Retinal pigment epithelial cell (primary cell): Measurements from ENCODE around the gene FGB.

Experiments used
- DNase-seq: peaks from one replicate; pipeline ENCODE4 v3.0.0-alpha.2; 2010; ENCODE audit warnings: low read depth
- H3K4me3 ChIP-seq: 2 replicates; pipeline ENCODE4 v1.5.1; 2011; ENCODE audit warnings: mild to moderate bottlenecking, low read length, control low read depth, moderate library complexity
- TF ChIP-seq, protein P1 (sequence below): conservative IDR thresholded peaks from 2 replicates; pipeline ENCODE4 v1.5.1; 2011; ENCODE audit warnings: low read depth, low read length, control low read depth, inconsistent platforms

Gene FGB

DNA sequence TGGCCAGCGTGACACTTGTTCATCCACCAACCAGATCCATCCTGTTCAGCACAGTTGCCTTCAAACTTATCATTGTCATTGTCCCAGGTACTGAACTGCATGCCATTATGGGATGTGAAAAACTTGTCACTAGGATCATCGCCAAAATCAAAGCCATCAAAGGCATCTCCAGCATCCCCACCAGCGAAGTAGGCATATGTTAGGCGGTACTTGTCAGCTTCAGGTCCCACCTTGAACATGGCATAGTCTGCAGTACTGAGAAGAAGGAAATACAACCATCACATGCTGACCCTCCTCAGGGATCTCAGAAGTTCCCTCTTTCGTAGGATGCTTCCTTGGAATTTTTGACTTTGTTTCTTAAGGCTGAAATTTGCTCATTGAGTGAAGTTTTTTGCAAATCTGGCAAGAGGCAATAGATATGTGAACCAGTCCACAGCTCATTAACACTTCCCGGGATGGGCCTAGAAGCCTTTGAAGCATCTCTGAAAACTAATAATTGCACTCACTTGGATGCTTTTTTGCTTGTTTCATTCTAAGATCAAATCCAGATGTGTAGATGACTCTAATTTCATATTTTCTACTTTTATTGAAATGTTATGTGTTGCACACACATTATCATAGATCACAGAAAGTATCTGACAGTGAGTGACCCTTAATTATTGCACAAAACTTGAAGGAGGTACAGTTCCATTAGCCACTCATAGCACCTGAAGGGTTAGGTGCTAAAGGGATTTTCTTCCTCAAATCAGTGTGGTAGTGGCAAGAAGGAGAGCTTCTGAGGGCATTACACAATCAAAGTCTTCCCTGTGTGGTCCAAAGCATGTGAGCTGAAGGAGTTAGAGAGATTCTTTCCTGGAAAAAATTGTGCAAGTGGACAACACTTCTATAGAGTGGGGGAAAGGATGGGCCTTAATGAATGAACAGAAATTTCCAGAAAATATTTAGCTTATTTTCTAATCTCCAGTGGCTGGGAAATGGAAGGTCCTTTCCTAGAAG, 44.2 kb downstream of the FGB start:
- no peak overlapping the region for H3K4me3 ChIP-seq
- no peak for DNase-seq
- TF ChIP-seq, protein P1, sequence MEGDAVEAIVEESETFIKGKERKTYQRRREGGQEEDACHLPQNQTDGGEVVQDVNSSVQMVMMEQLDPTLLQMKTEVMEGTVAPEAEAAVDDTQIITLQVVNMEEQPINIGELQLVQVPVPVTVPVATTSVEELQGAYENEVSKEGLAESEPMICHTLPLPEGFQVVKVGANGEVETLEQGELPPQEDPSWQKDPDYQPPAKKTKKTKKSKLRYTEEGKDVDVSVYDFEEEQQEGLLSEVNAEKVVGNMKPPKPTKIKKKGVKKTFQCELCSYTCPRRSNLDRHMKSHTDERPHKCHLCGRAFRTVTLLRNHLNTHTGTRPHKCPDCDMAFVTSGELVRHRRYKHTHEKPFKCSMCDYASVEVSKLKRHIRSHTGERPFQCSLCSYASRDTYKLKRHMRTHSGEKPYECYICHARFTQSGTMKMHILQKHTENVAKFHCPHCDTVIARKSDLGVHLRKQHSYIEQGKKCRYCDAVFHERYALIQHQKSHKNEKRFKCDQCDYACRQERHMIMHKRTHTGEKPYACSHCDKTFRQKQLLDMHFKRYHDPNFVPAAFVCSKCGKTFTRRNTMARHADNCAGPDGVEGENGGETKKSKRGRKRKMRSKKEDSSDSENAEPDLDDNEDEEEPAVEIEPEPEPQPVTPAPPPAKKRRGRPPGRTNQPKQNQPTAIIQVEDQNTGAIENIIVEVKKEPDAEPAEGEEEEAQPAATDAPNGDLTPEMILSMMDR: no peak

DNA sequence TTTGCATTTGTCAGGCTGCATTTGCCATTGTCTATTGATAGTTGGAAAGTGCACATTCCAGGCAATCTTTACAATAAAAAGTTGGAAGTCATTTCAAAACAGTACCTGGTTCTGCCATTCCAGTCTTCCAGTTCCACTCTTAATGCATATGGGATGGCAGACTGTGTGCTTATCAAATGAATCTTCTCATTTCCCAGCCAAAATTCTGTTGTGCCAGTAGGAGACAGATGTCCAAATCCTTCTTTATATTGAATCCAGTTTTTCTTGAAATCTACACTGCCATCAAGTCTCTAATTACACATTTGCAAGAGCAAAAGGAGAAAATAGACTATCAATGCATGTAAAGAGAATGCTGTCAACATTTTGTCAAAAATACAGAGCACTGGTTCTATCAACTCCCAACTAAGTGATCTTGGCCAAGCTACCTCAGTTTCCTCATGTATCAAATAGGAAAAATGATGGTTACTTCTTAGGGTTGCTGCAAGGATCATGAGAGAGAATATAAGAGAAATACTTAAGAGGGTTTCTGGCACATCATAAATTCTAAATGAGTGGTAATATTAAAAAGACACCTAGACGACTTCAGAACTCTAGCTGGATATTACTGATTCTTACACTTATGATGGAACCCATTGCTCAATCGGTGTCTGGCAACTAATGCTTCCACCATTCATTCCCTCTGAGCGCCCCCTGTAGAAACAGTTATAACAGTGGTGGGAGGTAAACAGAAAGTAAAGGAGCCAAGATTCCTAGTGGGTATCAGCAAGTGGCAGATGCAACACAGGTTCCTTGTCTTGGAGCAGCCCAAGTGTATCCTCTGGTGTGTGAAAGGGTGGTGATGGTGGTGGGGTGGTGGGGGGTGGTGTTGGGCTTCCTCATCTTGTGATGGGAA, 45.8 kb downstream of the FGB start:
- no peak overlapping the region for H3K4me3 ChIP-seq
- DNase-seq: no peak
- TF ChIP-seq, protein P1: no peak

GRCh38 chr4:154609532-154609931, 46.7 kb downstream of the FGB start:
- H3K4me3 ChIP-seq: no peak overlapping the region
- TF ChIP-seq, protein P1: no peak
- no peak for DNase-seq

- no peak for DNase-seq
- TF ChIP-seq, protein P1: no peak
- H3K4me3 ChIP-seq: no peak overlapping the region
These were observed 47.8 kb downstream of the FGB start for GRCh38 chr4:154610582-154610981.

- H3K4me3 ChIP-seq: no peak overlapping the region
- DNase-seq: no peak
- TF ChIP-seq, protein P1: no peak
These were observed 49.0 kb downstream of the FGB start for GRCh38 chr4:154611833-154612232.

DNA sequence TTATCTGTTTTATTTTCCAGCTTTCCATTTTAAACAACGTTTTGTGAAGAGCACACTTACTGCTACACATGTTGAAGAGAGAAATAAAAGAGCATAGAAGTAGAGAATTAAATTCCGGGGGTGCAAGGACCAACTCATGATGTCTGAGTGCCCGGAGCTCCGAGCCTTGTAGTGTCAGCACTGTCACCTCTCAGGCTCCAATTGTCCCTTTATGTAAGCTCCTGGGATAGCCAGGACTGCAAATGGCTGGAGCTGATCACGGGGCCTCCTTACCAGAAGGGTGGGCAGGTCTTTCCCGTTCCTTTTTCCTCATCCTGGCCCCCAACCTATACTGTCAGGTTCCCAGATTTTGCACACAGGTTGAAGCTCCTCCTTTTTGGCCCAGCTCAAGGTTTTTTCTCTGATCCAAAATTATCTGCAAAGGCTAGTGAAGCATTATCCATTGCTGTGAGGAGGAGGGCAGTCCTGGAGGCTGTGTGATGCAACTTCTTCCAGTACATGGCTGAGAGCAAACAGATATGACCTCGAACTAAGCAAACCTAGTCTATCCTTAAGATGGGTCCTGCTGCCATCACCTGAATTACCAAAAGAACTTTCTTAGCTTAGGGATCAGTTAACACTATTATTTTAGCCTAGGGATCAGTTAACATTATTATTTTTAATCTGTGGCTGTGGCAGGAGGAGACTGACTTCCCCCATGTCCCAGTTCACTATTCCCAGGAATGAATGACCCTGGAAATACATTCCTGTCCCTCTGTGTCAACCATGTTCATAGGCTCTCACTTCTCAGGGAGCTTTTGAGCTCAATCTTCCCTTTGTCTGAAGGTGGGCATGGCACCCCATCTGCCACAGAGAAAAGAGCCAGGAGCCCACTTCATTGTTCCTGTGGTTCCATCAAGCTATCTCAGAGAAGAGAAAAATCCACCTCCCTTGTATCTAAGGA, 49.9 kb downstream of the FGB start, which contains the start of gene FGG:
Gene FGG (minus strand): TSS at position 185 of the 943 bp plus-strand sequence. CDS start 47 bp downstream, at position 138.
- H3K4me3 ChIP-seq: no peak within 1 kb of the TSS
- TF ChIP-seq, protein P1: no peak
- no peak for DNase-seq
